ENCODE results near the gene CNDP1. TPM values are rescaled to one million over a fixed set of nuclear protein-coding genes. Genes with fewer than 3 reads are reported as not detected.

The CNDP1 gene
- total and polyA plus RNA-seq, 4 donors, result 0.09 to 21.1 (median 5.8) TPM

DNA sequence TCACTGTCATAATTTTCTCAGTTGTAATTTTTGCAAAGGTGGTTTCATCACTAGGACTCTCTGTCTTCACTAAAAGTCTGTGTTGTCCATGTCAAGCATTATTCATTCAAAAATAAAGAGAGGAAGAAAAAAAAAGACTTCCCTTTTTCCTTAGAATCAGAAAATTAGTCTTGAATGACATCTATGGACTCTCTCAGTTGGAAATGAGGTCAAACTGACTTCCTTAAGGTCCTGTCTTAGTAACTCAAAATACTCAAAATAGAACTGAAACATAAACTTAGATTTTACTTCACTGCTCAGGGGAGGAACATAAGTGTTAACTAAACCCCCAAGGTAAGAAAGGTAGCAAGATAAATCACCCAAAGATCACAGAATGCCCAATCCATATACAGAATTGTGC lies 61.1 kb downstream of the CNDP1 start:
- no peak overlapping the region for H3K27ac ChIP-seq (ENCODE audit: low read depth in 1 of 2, low read length in 2 of 2)
- no peak overlapping the region for H3K4me3 ChIP-seq (ENCODE audit: low read depth in 1 of 3, low read length in 3 of 3)

More for the DNA sequence above, 61.1 kb downstream of the CNDP1 start:
- DNase-seq (ENCODE audit: low spot score), result no peak
- no peaks in the 10 kb centered on the region for H3K27me3 ChIP-seq (ENCODE audit: control insufficient read depth in 4 of 4, insufficient read depth in 4 of 4, low read length in 3 of 4)
- no peak overlapping the region for H3K9ac ChIP-seq (ENCODE audit: low read depth in 1 of 2, low read length in 2 of 2)
- TF ChIP-seq, protein P1, sequence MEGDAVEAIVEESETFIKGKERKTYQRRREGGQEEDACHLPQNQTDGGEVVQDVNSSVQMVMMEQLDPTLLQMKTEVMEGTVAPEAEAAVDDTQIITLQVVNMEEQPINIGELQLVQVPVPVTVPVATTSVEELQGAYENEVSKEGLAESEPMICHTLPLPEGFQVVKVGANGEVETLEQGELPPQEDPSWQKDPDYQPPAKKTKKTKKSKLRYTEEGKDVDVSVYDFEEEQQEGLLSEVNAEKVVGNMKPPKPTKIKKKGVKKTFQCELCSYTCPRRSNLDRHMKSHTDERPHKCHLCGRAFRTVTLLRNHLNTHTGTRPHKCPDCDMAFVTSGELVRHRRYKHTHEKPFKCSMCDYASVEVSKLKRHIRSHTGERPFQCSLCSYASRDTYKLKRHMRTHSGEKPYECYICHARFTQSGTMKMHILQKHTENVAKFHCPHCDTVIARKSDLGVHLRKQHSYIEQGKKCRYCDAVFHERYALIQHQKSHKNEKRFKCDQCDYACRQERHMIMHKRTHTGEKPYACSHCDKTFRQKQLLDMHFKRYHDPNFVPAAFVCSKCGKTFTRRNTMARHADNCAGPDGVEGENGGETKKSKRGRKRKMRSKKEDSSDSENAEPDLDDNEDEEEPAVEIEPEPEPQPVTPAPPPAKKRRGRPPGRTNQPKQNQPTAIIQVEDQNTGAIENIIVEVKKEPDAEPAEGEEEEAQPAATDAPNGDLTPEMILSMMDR (IDR thresholded peaks at IDR 0.05; ENCODE audit: low read depth, low read length, missing input control), result no peak
- TF ChIP-seq, protein P2, sequence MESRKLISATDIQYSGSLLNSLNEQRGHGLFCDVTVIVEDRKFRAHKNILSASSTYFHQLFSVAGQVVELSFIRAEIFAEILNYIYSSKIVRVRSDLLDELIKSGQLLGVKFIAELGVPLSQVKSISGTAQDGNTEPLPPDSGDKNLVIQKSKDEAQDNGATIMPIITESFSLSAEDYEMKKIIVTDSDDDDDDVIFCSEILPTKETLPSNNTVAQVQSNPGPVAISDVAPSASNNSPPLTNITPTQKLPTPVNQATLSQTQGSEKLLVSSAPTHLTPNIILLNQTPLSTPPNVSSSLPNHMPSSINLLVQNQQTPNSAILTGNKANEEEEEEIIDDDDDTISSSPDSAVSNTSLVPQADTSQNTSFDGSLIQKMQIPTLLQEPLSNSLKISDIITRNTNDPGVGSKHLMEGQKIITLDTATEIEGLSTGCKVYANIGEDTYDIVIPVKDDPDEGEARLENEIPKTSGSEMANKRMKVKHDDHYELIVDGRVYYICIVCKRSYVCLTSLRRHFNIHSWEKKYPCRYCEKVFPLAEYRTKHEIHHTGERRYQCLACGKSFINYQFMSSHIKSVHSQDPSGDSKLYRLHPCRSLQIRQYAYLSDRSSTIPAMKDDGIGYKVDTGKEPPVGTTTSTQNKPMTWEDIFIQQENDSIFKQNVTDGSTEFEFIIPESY (IDR thresholded peaks at IDR 0.05), result no peak
- no peak for TF ChIP-seq GABPA (IDR thresholded peaks at IDR 0.05 in 1 of 2, conservative IDR thresholded peaks at IDR 0.05 in 1 of 2)
- TF ChIP-seq TAF1 (conservative IDR thresholded peaks at IDR 0.05), result no peak
- no peak for TF ChIP-seq EGR1 (IDR thresholded peaks at IDR 0.05; ENCODE audit: low read depth in 2 of 2)
- no peak for TF ChIP-seq RXRA (IDR thresholded peaks at IDR 0.05)
- no peak for TF ChIP-seq FOXA2 (IDR thresholded peaks at IDR 0.05)
- TF ChIP-seq SP1 (IDR thresholded peaks at IDR 0.05), result no peak
- no peak for TF ChIP-seq YY1 (IDR thresholded peaks at IDR 0.05)
- TF ChIP-seq, protein P3, sequence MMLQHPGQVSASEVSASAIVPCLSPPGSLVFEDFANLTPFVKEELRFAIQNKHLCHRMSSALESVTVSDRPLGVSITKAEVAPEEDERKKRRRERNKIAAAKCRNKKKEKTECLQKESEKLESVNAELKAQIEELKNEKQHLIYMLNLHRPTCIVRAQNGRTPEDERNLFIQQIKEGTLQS (IDR thresholded peaks at IDR 0.05), result no peak
- TF ChIP-seq, protein P4, sequence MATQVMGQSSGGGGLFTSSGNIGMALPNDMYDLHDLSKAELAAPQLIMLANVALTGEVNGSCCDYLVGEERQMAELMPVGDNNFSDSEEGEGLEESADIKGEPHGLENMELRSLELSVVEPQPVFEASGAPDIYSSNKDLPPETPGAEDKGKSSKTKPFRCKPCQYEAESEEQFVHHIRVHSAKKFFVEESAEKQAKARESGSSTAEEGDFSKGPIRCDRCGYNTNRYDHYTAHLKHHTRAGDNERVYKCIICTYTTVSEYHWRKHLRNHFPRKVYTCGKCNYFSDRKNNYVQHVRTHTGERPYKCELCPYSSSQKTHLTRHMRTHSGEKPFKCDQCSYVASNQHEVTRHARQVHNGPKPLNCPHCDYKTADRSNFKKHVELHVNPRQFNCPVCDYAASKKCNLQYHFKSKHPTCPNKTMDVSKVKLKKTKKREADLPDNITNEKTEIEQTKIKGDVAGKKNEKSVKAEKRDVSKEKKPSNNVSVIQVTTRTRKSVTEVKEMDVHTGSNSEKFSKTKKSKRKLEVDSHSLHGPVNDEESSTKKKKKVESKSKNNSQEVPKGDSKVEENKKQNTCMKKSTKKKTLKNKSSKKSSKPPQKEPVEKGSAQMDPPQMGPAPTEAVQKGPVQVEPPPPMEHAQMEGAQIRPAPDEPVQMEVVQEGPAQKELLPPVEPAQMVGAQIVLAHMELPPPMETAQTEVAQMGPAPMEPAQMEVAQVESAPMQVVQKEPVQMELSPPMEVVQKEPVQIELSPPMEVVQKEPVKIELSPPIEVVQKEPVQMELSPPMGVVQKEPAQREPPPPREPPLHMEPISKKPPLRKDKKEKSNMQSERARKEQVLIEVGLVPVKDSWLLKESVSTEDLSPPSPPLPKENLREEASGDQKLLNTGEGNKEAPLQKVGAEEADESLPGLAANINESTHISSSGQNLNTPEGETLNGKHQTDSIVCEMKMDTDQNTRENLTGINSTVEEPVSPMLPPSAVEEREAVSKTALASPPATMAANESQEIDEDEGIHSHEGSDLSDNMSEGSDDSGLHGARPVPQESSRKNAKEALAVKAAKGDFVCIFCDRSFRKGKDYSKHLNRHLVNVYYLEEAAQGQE (IDR thresholded peaks at IDR 0.05), result no peak
- TF ChIP-seq FOXA1 (IDR thresholded peaks at IDR 0.05), result no peak
- TF ChIP-seq HNF4G (IDR thresholded peaks at IDR 0.05), result no peak
- no peak for TF ChIP-seq NR2F2 (IDR thresholded peaks at IDR 0.05)
- TF ChIP-seq, protein P5, sequence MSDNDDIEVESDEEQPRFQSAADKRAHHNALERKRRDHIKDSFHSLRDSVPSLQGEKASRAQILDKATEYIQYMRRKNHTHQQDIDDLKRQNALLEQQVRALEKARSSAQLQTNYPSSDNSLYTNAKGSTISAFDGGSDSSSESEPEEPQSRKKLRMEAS (IDR thresholded peaks at IDR 0.05), result no peak
- TF ChIP-seq JUND (IDR thresholded peaks at IDR 0.05), result no peak
- no peak for TF ChIP-seq HNF4A (conservative IDR thresholded peaks at IDR 0.05)
- no peak for TF ChIP-seq RAD21 (IDR thresholded peaks at IDR 0.05)
- H3K36me3 ChIP-seq (ENCODE audit: control insufficient read depth in 4 of 4, insufficient read depth in 3 of 4, low read depth in 1 of 4, low read length in 3 of 4), result peaks cover 0 to 7% (median 5%) of the 10 kb centered on the region in 4 donors
- peaks cover 4 to 33% (median 18%) of the 10 kb centered on the region in 4 donors for H3K4me1 ChIP-seq (ENCODE audit: control insufficient read depth in 4 of 4, insufficient read depth in 4 of 4, low read length in 3 of 4)
- H3K9me3 ChIP-seq (ENCODE audit: control insufficient read depth in 4 of 4, low read length in 3 of 4), result no peaks in the 10 kb centered on the region
